ENCODE data around the gene STEAP4.
"Not testable (repeated sequence)": the region's sequence is repeated elsewhere in the genome, so short reads cannot be mapped to it uniquely, and the experiment has no call there.

Gene STEAP4

DNA sequence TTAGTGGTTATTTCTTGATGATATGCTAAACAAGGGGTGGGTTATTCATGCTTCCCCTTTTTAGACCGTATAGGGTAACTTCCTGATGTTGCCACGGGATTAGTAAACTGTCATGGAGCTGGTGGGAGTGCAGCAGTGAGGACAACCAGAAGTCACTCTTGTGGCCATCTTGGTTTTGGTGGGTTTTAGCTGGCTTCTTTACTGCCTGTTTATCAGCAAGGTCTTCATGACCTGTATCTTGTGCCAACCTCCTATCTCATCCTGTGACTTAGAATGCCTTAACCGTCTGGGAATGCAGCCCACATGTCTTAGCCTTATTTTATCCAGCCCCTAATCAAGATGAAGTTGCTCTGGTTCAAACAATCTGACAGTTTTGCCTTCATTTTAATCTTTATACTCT, 41.7 kb downstream of the STEAP4 start:
- peak; percentile 50 to 69 for DNase-seq

GRCh38 chr7:88262562-88262961, 44.1 kb downstream of the STEAP4 start:
- DNase-seq: no peak

GRCh38 chr7:88260719-88261118, 46.0 kb downstream of the STEAP4 start:
- no peak for DNase-seq

DNA sequence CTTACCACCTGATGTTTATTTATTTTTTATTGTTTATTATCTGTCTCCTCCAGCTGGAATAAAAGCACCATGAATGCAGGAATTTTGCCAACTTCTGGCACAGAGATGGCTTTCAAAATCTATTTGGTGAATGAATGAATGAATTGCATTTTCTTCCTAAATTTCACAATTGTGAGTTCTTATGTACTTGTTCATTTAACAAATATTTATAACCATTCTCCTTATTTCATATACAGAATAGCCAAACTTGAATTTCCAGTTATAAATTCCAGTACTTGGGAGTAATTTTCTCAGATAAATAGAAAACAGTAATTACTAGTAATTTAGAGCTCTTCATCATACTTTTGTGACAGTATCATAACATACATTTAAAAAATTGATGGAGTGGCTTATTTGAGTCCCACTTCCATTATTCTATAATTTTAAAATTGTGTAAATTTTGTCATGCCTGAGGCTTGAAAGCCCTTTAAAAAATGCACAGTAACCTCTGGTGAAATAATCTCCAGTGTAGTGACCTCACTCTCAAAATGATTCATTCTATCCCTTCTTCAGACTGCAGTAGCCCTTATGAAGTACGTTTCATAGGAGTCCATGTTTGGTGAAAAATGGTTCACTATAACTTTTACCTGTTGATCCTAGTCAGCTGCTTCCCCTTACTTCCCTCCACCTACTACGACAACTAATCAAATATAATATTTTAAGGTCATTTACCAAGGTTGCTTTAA, 46.9 kb downstream of the STEAP4 start:
- peak in 1 of 2 donors; percentile 8 for DNase-seq

DNA sequence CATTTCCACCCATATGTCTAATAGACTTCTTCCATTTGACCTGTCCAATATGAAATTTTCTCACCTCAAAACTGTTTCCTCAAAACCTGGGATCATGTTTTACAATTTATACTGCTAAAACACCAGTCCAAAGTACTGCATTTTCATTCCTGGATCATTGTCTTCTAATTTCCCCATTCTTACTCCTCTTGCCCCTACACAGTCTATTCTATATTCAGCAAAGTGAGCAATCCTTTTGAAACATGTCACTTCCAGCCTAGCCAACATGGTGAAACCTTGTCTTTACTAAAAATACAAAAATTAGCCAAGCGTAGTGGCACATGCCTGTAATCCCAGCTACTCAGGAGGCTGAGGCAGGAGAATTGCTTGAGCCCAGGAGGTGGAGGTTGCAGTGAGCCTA, 48.4 kb downstream of the STEAP4 start:
- not testable (repeated sequence) for DNase-seq

GRCh38 chr7:88256906-88257305, 49.8 kb downstream of the STEAP4 start:
- no peak for DNase-seq

GRCh38 chr7:88254721-88255424, 51.8 kb downstream of the STEAP4 start:
- no peak for DNase-seq

GRCh38 chr7:88253640-88254039, 53.1 kb downstream of the STEAP4 start:
- DNase-seq: no peak

GRCh38 chr7:88244258-88244657, 62.4 kb downstream of the STEAP4 start:
- DNase-seq: no peak

DNA sequence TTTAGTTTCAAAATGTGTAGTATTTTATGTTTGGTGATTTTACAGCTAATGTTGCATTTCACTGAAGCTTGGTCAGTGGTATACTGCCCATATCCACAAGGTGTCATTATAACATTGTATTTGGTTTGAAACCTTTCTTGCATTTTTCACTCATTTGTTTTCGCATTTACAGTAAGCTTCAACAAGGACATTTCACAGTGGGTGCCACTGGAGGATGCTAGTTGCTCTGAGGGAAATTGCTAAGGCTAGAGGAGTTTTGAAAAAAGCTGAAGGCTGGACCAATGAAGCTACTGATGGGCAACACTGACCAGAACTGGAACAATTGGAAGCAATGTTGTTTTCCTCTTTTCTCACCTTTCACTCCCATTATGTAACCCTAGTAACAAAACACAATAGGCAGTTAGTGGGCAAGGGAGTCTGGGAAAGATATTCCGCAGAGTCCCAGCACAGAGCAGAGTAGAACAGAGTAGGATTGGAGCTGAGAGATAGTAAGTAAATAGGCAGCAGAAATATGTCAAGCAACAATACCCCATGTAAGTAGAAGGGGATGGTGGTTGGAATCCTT, 63.3 kb downstream of the STEAP4 start:
- peak; percentile 67 to 85 for DNase-seq

GRCh38 chr7:88239852-88240251, 66.8 kb downstream of the STEAP4 start:
- no peak for DNase-seq

DNA sequence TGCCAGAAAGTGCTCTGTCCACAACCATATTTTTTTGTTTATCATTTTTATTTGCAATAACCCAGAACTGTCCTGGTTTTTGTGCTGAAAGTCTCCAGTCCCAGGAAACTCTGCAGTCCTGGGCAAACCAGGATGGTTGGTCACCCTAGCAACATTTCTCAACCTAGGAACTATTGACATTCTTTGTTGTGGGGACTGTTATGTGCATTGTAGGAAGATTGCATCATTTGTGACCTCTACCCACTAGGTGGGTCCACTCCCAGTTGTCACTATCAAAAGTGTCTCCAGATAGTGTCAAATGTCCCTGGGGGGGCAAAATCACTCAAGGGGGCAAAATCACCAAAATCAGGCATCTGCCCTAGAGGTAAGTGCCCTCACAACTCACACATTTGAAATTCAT, 72.9 kb downstream of the STEAP4 start:
- no peak for DNase-seq

- DNase-seq: no peak
Observed at GRCh38 chr7:88230646-88231045, 76.0 kb downstream of the STEAP4 start.

DNA sequence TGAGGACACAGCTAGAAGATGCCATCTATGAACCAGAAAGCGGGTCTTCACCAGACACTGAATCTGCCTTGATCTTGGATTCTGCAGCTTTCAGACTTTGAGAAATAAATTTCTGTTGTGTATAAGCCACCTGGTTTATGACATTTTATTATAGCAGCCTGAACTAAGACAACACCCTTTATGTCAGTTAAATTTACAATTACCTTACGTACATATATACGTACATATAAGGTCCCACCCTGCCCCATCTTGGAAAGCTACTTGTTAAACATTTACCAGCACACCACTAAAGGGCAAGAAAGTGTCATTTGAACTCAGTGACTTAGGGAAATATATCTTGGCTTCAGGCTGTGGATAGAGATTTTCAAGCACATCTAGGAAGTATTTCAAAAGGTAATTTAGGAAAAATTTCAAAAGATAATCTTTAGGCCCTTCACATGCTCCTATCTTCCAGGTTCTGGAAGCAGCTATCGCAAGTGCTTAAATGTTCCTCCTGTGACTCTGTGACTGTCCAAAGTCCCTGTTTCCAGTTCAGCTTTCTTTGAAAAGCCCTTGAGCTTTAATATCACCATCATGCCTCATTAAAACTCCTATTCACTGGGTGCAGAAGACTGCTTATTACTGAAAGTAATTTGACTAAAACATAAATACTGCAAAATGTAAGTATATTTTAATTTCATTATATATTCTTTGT, 77.2 kb downstream of the STEAP4 start:
- DNase-seq: no peak

DNA sequence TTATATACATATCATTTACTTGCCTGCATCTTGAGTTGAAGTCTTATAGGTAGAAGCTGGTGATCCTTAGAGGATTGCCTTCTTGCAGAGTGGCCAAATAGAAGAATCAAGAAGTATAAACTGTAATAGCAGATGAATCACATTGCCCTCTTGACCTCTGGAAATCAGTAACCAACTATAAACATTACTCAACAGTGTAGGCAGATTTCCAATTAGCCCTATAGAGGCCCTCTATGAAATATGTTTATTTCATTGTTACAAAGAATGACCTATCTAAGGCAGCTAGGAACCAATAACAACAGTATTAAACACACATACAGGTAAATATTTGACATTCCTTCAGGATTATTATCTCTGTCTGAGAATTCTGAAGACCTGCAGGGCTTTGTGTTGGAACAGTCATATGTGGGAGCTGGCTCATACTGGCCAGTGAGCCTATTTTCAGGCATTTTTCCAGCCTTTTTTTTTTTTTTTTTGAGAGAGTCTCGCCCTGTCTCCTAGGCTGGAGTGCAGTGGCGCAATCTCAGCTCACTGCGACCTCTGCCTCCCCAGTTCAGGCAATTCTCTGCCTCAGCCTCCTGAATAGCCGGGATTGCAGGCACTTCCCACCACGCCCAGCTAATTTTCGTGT, 79.7 kb downstream of the STEAP4 start:
- DNase-seq: peak; percentile 70 to 80

DNA sequence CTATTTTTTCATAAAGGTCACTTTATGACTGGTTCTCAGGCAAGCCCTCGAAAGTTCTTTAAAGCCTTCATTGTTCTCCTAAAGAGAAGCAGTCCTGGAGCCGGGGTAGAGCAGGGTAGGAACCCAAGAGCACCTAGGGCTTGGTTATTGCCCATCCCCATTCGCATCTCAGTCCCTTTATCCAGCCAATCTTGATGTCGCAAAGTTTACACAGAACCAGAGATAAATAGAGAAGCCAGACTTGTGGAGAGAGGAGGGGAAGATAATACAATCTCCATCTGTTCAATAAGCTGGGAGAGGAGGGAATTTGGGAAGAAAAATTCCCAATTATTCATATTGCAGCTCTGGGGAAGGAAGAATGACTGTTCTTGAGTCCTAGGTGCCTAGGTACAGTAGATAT, 80.5 kb downstream of the STEAP4 start:
- DNase-seq: no peak

DNA sequence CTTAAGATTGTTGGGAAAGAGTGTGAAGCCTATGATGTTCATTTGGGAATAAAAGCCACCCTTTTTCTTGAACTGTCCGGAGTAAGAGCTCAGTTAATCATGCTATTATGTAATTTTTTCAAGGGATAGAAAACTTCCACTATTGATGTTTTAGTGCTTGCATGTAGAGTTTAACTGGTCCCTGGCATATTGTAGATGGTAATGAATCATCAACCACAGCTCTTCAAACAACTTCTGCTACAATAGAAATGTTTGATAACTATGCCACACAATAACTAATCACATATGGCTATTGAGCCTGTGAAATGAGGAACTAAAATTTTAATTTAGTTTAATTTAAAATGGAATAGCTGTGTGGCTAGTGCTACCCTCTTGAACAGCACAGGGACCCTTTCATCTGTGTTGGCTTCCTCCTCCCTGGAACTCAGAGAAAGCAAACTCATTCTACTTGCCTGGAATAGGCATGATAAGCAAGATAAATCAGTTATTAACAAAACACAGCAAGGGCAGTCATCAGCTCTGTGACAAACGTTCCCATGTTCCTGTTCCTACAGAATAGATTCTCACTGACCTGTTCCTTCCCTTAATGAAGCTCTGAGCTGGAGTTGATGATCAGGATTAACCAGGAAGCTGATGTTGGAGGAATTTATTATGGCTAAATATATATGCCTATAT, 82.0 kb downstream of the STEAP4 start:
- peak; percentile 51 to 64 for DNase-seq

- no peak for DNase-seq
Observed at GRCh38 chr7:88223265-88223664, 83.4 kb downstream of the STEAP4 start.
